GM13977 (cell line): ENCODE measurements around the gene ALKBH6.
"Not testable (repeated sequence)": the region's sequence is repeated elsewhere in the genome, so short reads cannot be mapped to it uniquely, and the experiment has no call there.

Experiments used
- DNase-seq: peaks from one replicate; pipeline ENCODE4 v3.0.0; 2012; ENCODE audit warnings: low spot score
- in situ Hi-C: fragments of 300-500 bp; cut with MboI; formaldehyde crosslinking; loops from one replicate; pipeline ENCODE4 v1.12.0; 2022; ENCODE audit warnings: low sequenced_read_pairs, low pct_unique_long_range_greater_than_20kb, mixed read lengths, inconsistent platforms; ENCODE audit not compliant: unreplicated experiment
- TF ChIP-seq, protein P1 (sequence below): IDR thresholded peaks from 2 replicates; pipeline ENCODE4 v1.5.1; 2012; ENCODE audit warnings: mild to moderate bottlenecking, control low read depth; ENCODE audit not compliant: insufficient read depth; ENCODE audit errors: extremely low read depth, missing control alignments

Gene ALKBH6

DNA sequence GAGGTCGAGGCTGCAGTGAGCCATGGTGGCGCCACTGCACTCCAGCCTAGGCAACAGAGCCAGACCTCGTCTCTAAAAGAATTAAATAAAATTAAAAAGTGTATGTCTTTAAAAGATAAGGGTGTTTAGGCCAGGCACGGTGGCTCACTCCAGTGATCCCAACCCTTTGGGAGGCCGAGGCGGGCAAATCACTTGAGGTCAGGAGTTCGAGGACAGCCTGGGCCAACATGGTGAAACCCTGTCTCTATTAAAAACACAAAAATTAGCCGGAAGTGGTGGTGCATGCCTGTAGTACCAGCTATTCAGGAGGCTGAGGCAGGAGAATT is 26.5 kb downstream of the ALKBH6 start:
- DNase-seq, result no peak
- in situ Hi-C loops, result no loop called here
- TF ChIP-seq, protein P1, sequence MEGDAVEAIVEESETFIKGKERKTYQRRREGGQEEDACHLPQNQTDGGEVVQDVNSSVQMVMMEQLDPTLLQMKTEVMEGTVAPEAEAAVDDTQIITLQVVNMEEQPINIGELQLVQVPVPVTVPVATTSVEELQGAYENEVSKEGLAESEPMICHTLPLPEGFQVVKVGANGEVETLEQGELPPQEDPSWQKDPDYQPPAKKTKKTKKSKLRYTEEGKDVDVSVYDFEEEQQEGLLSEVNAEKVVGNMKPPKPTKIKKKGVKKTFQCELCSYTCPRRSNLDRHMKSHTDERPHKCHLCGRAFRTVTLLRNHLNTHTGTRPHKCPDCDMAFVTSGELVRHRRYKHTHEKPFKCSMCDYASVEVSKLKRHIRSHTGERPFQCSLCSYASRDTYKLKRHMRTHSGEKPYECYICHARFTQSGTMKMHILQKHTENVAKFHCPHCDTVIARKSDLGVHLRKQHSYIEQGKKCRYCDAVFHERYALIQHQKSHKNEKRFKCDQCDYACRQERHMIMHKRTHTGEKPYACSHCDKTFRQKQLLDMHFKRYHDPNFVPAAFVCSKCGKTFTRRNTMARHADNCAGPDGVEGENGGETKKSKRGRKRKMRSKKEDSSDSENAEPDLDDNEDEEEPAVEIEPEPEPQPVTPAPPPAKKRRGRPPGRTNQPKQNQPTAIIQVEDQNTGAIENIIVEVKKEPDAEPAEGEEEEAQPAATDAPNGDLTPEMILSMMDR, result peak; percentile 21

DNA sequence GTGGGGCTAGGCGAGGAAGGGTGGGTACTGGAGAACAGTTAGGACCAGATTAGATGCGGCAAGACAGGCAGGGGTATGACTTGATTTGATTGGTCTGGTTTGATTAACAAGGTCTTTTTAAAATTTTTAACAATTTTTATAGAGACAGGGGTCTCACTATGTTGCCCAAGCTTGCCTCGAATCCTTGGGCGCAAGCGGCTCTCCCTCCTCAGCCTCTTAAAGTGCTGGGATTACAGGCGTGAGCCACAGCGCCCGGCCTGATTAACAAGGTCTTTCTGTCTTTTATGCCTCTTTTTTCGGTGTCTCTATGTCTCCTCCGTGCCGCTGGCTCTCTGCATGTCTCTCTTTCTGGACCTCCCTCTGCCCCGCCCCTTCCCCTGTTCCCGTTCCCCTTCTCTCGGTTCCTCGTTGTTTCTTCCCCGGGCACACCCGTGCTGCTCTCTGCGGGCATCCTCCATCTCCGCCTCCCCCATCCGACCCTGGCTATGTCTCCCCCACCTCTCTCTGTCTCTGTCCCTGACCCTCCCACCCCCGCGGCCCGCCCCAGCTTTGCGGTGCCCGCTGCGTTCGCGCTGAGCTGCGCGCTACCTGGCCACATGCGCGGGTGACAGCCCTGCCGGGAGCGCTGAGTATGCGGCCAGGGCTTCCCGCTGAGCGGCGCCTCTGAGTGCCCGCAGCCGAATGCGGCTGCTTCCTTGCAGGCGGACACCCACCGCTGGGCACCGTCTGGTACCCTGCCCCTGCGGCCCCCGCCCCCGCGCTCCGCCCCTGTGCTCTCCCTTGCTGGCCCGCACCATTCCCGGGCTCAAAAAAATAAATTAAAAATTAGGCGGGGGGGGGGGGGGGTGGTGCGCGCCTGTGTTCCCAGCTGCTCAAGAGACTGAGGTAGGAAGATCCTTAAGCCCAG is 27.1 kb downstream of the ALKBH6 start:
- TF ChIP-seq, protein P1, result no peak
- peak; percentile 57 for DNase-seq
- in situ Hi-C loops, result no loop called here

DNA sequence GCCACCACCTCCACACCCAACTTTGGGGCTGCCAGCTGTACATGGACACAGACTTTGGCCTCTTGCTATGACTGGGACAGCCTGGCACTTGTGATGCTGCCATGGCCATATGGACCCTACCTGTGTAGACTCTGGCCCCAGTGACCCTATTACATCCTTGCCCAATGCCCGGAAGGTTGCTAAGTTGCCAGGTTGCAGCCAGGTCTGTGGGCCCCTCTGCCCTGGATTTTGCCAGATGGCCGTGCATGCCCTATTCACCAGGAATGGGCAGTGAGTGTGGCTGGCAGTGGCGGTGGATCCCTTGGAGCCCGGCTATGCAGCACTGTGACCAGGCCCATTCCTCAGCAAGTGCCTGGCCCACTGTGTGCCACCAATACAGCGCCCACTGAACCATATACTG is 27.9 kb downstream of the ALKBH6 start:
- no peak for DNase-seq
- TF ChIP-seq, protein P1, result no peak
- in situ Hi-C loops, result no loop called here

DNA sequence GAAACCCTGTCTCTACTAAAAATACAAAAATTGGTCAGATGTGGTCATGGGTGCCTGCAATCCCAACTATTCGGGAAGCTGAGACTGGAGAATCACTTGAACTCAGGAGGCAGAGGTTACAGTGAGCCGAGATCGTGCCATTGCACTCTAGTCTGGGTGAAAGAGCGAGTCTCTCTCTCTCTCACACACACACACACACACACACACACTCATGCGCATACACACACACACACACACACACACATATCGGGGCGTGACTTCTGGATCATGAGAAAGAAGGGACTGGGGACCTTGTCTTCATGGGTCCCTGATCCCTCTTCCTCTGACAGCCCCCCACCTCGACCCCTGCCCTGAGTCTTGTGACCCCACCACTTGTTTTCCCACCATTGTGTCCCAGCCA is 30.8 kb downstream of the ALKBH6 start:
- DNase-seq, result no peak
- TF ChIP-seq, protein P1, result no peak
- in situ Hi-C loops, result no loop called here

DNA sequence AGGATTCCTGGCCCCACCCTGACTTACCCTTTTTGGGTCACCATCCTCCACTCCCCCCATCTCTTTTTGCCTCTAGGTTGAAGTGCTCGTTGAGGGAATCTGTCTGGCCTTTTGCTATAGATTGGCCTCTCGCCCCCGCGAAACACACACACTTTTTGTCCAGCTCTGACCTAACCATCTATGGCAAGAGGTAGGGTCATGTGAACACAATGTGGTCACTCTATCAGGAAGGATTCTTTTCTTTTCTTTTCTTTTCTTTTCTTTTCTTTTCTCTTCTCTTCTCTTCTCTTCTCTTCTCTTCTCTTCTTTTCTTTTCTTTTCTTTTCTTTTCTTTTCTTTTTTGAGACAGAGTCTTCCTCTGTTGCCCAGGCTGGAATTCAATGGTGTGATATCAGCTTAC is 33.0 kb downstream of the ALKBH6 start:
- DNase-seq, in situ Hi-C loops: not testable (repeated sequence)

DNA sequence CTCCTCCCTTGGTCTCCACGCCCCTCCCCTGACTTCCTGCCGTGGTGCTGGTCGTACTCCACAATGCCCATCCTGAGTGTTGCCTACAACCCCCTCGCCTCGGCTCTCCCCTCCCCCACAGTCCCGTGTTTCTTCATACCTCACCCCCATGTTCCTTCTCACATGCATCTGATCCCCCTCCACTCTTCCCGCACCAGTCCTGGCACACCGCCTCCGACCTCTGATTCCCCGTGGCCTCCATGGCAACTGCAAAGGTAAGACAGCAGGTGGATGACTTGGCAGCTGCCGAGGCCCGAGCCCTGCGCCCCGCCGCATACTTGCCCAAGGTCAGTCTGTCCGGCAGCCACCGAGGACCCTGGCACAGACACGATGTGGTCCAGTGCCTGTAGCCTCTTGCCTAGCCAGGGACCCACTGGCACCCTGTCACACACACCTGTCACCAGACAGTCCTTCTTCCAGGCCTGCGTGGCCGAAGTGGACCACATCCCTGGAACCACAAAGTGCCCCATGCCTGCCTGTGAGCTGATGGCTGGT is 35.1 kb downstream of the ALKBH6 start:
- TF ChIP-seq, protein P1, result no peak
- DNase-seq, result no peak
- in situ Hi-C loops, result no loop called here

DNA sequence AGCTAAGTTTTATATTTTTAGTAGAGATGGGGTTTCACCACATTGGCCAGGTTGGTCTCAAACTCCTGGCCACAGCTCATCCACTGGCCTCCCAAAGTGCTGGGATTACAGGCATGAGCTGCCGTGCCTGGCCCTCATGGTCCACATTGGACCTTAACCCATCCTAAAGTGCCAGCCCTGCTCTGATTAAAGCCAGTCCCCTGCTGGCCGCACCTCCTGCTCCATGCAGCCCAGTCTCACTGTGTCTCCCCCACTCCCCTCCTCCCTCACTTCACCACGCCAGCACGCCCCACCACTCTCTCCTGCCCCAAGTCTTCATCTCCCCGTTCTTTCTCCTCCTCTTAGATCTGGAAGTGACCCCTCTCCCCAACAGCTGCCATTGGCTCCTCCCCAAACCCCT is 35.7 kb downstream of the ALKBH6 start:
- TF ChIP-seq, protein P1, result no peak
- no peak for DNase-seq
- in situ Hi-C loops, result no loop called here
